ENCODE data around the gene CNOT9.

GRCh38 chr2:218622606-218623365 is 54.1 kb downstream of the CNOT9 start:
- TF ChIP-seq POLR2A (IDR thresholded peaks at IDR 0.05) (no peak), CTCF (IDR thresholded peaks at IDR 0.05) (no peak)
